Sigmoid colon (tissue), 7 donors: ENCODE measurements around the gene GCNA. TPM values are rescaled to one million over a fixed set of nuclear protein-coding genes. Genes with fewer than 3 reads are reported as not detected.
A peak's percentile ranks its signal among the peaks of the same experiment; 100 is the strongest.

Source experiments
- DNase-seq: peaks from one replicate; pipeline ENCODE4 v3.0.0-alpha.2; 2019
- H3K27ac ChIP-seq, 4 donors: fragments of 200-600 bp; sonication (generic); one replicate each; pipeline ENCODE4 v1.5.1; 2016 to 2019; ENCODE audit warnings: mild to moderate bottlenecking in 1 of 4
- H3K27me3 ChIP-seq, 3 donors: fragments of 200-600 bp; sonication (generic); one replicate each; pipeline ENCODE4 v1.5.1; 2019; ENCODE audit warnings: mild to moderate bottlenecking in 1 of 3
- H3K36me3 ChIP-seq, 4 donors: fragments of 200-600 bp; sonication (generic); one replicate each; pipeline ENCODE4 v1.5.1; 2016 to 2019
- H3K4me1 ChIP-seq, 4 donors: fragments of 200-600 bp; sonication (generic); one replicate each; pipeline ENCODE4 v1.5.1; 2017 to 2019
- H3K4me3 ChIP-seq, 4 donors: fragments of 200-600 bp; sonication (generic); one replicate each; pipeline ENCODE4 v1.5.1; 2017 to 2019; ENCODE audit warnings: mild to moderate bottlenecking in 2 of 4, moderate library complexity in 1 of 4
- H3K9me3 ChIP-seq, 4 donors: fragments of 200-600 bp in 3 of 4; sonication (generic) in 3 of 4; one replicate each; pipeline versions ENCODE4 v1.5.1 to v1.6.1; 2013 to 2019
- CTCF ChIP-seq, 4 experiments: fragments of 450-650 bp in 3 of 4; fragments of 200-600 bp in 1 of 4; IDR thresholded peaks; one replicate each; pipeline ENCODE4 v1.5.1; 2016 to 2019; ENCODE audit warnings: antibody characterized with exemption in 4 of 4, mild to moderate bottlenecking in 3 of 4, moderate library complexity in 2 of 4
- EP300 ChIP-seq, 4 donors: sonication (generic); formaldehyde crosslinking; IDR thresholded peaks; one replicate each; pipeline ENCODE4 v1.6.1; 2017; ENCODE audit warnings: antibody characterized with exemption in 4 of 4
- POLR2A ChIP-seq, 2 donors: fragments of 450-650 bp; IDR thresholded peaks; one replicate each; pipeline ENCODE4 v1.6.1; 2016; ENCODE audit warnings: antibody characterized with exemption in 2 of 2, mild to moderate bottlenecking in 2 of 2, moderate library complexity in 2 of 2
- POLR2AphosphoS5 ChIP-seq, 4 donors: sonication (generic); formaldehyde crosslinking; IDR thresholded peaks; one replicate each; pipeline ENCODE4 v1.6.1; 2017; ENCODE audit warnings: antibody characterized with exemption in 4 of 4
- WGBS, 2 donors: extraction: QIAGEN DNeasy Blood & Tissue Kit; methylation state at CpG; one replicate each; pipeline ENCODE4 v1.1.7; 2013; 5-methylcytosine and 5-hydroxymethylcytosine counted together
- intact Hi-C: fragments of 100-400 bp; cut with DNase I; formaldehyde crosslinking; loops from one replicate; pipeline ENCODE4 v1.15.1; 2023
- polyA plus RNA-seq, 3 donors: library from polyadenylated mRNA; stranded (reverse); fragments of 200-250 nt; gene quantifications; one replicate each; pipeline ENCODE4 v1.2.3, GENCODE V29; 2013
- total RNA-seq, 4 donors: library from RNA; depleted of rRNA; stranded (reverse); fragments of >200 nt; gene quantifications; one replicate each; pipeline ENCODE4 v1.1.0, GENCODE V29; 2016
- donor health status: healthy with polysubstance abuse.
- donor health status: Bipolar disorder and iron deficiency.
- donor health status: healthy.

The GCNA gene
- total and polyA plus RNA-seq, 7 donors, result 0.60 to 5.0 (median 1.5) TPM

GRCh38 chrX:71533851-71534561 is 44.2 kb upstream of the GCNA start:
- Histone ChIP-seq H3K27me3 (no peaks in the 10 kb centered on the region), H3K36me3 (peaks cover 0 to 5% (median 0%) of the 10 kb centered on the region in 4 donors), H3K4me3 (peak overlapping the region; percentile 61 to 73 (median 66)), H3K27ac (peak overlapping the region; percentile 85 to 91 (median 88)), H3K9me3 (no peaks in the 10 kb centered on the region), H3K4me1 (peaks cover 0 to 20% (median 9%) of the 10 kb centered on the region in 4 donors)
- 0 to 1% methylated on average over 31 of the region's 31 CpGs for WGBS, 2 donors
- intact Hi-C loops, result loop anchor here (5.0 to 10.0 kb wide), 2 partner anchors 42 to 169 kb away; partner anchors contain the start of gene TAF1
- DNase-seq, result no peak
- TF ChIP-seq POLR2AphosphoS5 (IDR thresholded peaks at IDR 0.05) (peak in 3 of 4 donors; percentile 21 to 30 (median 26)), EP300 (IDR thresholded peaks at IDR 0.05) (no peak)

GRCh38 chrX:71534773-71535544 is 43.3 kb upstream of the GCNA start:
- Histone ChIP-seq H3K36me3 (peaks cover 0 to 5% (median 0%) of the 10 kb centered on the region in 4 donors), H3K27me3 (no peaks in the 10 kb centered on the region), H3K4me1 (peaks cover 2 to 29% (median 15%) of the 10 kb centered on the region in 4 donors), H3K4me3 (peak overlapping the region; percentile 61 to 73 (median 66)), H3K27ac (peak overlapping the region; percentile 85 to 91 (median 88)), H3K9me3 (no peaks in the 10 kb centered on the region)
- no peak for TF ChIP-seq CTCF (IDR thresholded peaks at IDR 0.05)
- no peak for TF ChIP-seq POLR2AphosphoS5 (IDR thresholded peaks at IDR 0.05)
- no peak for TF ChIP-seq EP300 (IDR thresholded peaks at IDR 0.05)
- intact Hi-C loops, result loop anchor here (5.0 to 10.0 kb wide), 2 partner anchors 43 to 170 kb away; partner anchors contain the start of gene TAF1
- 1% methylated on average over 9 of the region's 9 CpGs for WGBS, 2 donors
- no peak for DNase-seq

GRCh38 chrX:71536285-71536684 is 42.0 kb upstream of the GCNA start:
- peak overlapping the region in 2 of 4 donors; percentile 40 to 85 for H3K27ac ChIP-seq
- peaks cover 0 to 5% (median 0%) of the 10 kb centered on the region in 4 donors for H3K36me3 ChIP-seq
- peaks cover 2 to 41% (median 19%) of the 10 kb centered on the region in 4 donors for H3K4me1 ChIP-seq
- intact Hi-C loops, result loop anchor here (10.0 kb wide), 1 partner anchor 171 kb away; the partner anchor contains the start of gene TAF1
- WGBS, 2 donors, result 4 to 15% methylated on average over 5 of the region's 5 CpGs
- no peaks in the 10 kb centered on the region for H3K27me3 ChIP-seq
- no peaks in the 10 kb centered on the region for H3K9me3 ChIP-seq
- no peak for TF ChIP-seq EP300 (IDR thresholded peaks at IDR 0.05)
- TF ChIP-seq CTCF (IDR thresholded peaks at IDR 0.05), result no peak
- TF ChIP-seq POLR2AphosphoS5 (IDR thresholded peaks at IDR 0.05), result no peak
- TF ChIP-seq POLR2A (IDR thresholded peaks at IDR 0.05), result no peak
- no peak for DNase-seq
- peak overlapping the region in 3 of 4 donors; percentile 8 to 63 (median 12) for H3K4me3 ChIP-seq

GRCh38 chrX:71537743-71538142 is 40.5 kb upstream of the GCNA start:
- 73 to 80% methylated on average over 9 of the region's 9 CpGs for WGBS, 2 donors
- Histone ChIP-seq H3K4me1 (peaks cover 2 to 54% (median 27%) of the 10 kb centered on the region in 4 donors), H3K4me3 (no peak overlapping the region)

More at GRCh38 chrX:71537743-71538142, 40.5 kb upstream of the GCNA start:
- Histone ChIP-seq H3K9me3 (no peaks in the 10 kb centered on the region), H3K36me3 (peaks cover 0 to 5% (median 0%) of the 10 kb centered on the region in 4 donors), H3K27ac (no peak overlapping the region), H3K27me3 (no peaks in the 10 kb centered on the region)
- TF ChIP-seq CTCF (IDR thresholded peaks at IDR 0.05), result no peak
- intact Hi-C loops, result loop anchor here (10.0 kb wide), 1 partner anchor 173 kb away; the partner anchor contains the start of gene TAF1
- DNase-seq, result no peak
